HG03565 (cell line): ENCODE data around the gene MDH1.
A peak's percentile ranks its signal among the peaks of the same experiment; 100 is the strongest.

Experiments
- ATAC-seq: cut with Tn5 transposase; IDR thresholded peaks from one replicate; pipeline ENCODE4 v1.9.1; 2021; ENCODE audit warnings: mild to moderate bottlenecking, moderate library complexity; ENCODE audit not compliant: unreplicated experiment

Gene MDH1

GRCh38 chr2:63628403-63628942 is 39.7 kb downstream of the MDH1 start:
- no peak for ATAC-seq

DNA sequence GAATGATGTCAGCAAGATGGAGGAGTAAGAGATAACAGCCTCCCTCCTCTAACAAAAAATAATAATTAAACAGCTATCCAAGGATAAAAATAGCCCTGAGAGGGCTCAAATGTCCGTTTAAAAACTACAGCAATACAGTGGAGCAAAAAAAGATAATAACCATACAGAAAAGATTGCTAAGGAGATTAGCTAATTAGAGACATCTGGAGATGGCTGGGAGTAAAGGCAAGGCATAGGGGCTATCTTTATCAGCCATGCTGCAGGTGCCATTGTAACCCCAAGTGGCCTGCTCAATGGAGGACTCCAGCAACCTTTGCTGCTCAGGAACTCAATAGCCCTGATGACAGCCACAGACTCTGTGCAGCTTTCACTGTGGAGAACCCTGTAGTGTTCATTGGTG is 42.7 kb downstream of the MDH1 start:
- no peak for ATAC-seq

- ATAC-seq, result no peak
Observed at GRCh38 chr2:63632382-63632781, 43.6 kb downstream of the MDH1 start.

DNA sequence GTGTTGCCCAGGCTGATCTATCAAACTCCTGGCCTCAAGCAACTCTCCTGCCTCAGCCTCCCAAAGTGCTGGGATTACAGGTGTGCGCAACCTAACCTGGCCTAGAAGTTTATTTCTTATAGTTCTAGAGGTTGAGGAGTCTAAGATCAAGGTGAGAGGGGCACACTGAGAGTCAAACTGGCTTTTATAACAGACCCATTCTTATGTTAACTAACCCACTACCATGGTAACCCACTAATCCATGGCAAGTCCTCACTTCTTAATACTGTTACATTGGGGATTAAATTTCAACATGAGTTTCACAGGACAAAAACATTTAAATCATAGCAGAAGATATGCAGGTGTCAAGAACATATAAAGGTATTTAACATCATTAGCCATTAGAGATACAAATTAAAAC is 50.6 kb downstream of the MDH1 start:
- no peak for ATAC-seq

- ATAC-seq, result no peak
Observed at GRCh38 chr2:63642946-63643345, 54.2 kb downstream of the MDH1 start.

GRCh38 chr2:63643486-63643885 is 54.7 kb downstream of the MDH1 start:
- ATAC-seq, result no peak

DNA sequence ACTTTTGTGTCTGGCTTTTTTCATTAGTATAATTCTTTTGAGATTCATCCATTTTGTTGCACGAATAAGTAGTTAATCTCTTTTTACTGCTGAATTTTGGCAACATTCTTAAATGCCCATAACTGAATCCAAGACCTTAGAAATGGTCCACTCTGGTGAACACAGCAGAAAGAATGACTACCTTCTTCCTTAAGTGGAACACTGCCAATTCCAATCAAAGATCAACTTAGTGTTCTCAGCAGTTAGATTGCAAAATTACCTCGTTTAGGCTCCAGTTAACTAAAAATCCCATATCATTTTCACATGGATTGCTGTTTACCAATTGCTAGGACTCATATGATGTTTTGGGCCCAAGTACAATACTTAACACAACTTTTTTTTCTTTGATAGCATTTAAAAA is 59.9 kb downstream of the MDH1 start:
- no peak for ATAC-seq

DNA sequence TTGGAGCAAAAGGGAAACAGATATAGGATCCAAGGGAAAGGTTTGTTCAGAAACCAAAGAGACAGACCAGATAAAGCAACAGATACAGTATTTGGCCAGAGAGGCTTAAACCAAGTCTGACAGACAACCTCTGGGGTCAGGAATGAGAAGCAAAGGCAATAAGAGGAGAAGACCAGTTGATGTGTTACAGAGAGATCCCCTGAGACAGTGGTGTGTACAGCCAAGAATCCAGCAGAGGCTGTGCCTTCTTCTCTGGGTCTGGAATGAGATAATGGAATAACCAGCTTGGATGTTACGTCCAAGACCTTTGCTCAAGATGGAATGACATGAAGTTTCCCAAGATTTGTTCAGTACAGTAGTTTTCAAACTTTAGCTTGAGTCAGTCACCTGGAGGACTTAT is 61.1 kb downstream of the MDH1 start:
- no peak for ATAC-seq

- no peak for ATAC-seq
Observed at GRCh38 chr2:63650756-63651155, 62.0 kb downstream of the MDH1 start.

GRCh38 chr2:63651356-63651755 is 62.6 kb downstream of the MDH1 start:
- ATAC-seq, result no peak

- ATAC-seq, result no peak
Observed at GRCh38 chr2:63651861-63652651, 63.3 kb downstream of the MDH1 start.

DNA sequence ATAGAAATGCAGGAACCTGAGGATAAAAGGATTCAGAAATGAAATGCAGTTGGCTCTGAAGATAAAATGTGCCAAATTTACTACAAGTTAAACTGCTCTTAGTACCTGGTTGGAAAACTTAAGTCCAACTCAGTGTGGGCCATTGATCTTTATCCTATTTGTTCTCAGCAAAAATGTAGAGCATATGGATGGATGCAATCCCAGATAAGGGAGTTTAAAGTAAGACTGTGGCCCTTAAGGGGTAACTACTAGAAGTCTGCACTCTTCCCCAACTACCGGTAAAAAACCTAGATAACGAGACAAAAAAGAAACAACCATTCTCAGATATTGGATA is 63.9 kb downstream of the MDH1 start:
- ATAC-seq, result no peak

GRCh38 chr2:63654959-63655358 is 66.2 kb downstream of the MDH1 start:
- ATAC-seq, result peak; percentile 73
